Measurements from ENCODE around the gene RNU7-1.
A peak's percentile ranks its signal among the peaks of the same experiment; 100 is the strongest.

RNU7-1 gene

GRCh38 chr12:6937481-6938352 lies 5.9 kb upstream of the RNU7-1 start:
- peak; percentile 87 for DNase-seq (ENCODE audit: low spot score)

GRCh38 chr12:6938353-6939190 lies 5.0 kb upstream of the RNU7-1 start:
- DNase-seq (ENCODE audit: low spot score), result no peak

- DNase-seq (ENCODE audit: low spot score), result no peak
Measured at GRCh38 chr12:6939191-6939540, 4.5 kb upstream of the RNU7-1 start.

GRCh38 chr12:6941267-6941666 lies 2.3 kb upstream of the RNU7-1 start:
- no peak for DNase-seq (ENCODE audit: low spot score)

- DNase-seq (ENCODE audit: low spot score), result no peak
Measured at GRCh38 chr12:6941782-6942181, 1.8 kb upstream of the RNU7-1 start.

- no peak for DNase-seq (ENCODE audit: low spot score)
Measured at GRCh38 chr12:6942331-6942665, 1.3 kb upstream of the RNU7-1 start.

- DNase-seq (ENCODE audit: low spot score), result peak; percentile 84
Measured at GRCh38 chr12:6943389-6943721, 261 bp upstream of the RNU7-1 start.

- DNase-seq (ENCODE audit: low spot score), result peak; percentile 78
Measured at GRCh38 chr12:6944381-6945186, 968 bp downstream of the RNU7-1 start.

GRCh38 chr12:6945613-6946012 lies 2.0 kb downstream of the RNU7-1 start:
- no peak for DNase-seq (ENCODE audit: low spot score)

- DNase-seq (ENCODE audit: low spot score), result peak; percentile 95
Measured at GRCh38 chr12:6946033-6946919, 2.7 kb downstream of the RNU7-1 start.

- DNase-seq (ENCODE audit: low spot score), result no peak
Measured at GRCh38 chr12:6946920-6947374, 3.3 kb downstream of the RNU7-1 start.

- DNase-seq (ENCODE audit: low spot score), result no peak
Measured at GRCh38 chr12:6947615-6948014, 4.0 kb downstream of the RNU7-1 start.

- DNase-seq (ENCODE audit: low spot score), result no peak
Measured at GRCh38 chr12:6948873-6949594, 5.4 kb downstream of the RNU7-1 start.

GRCh38 chr12:6950401-6950801 lies 6.8 kb downstream of the RNU7-1 start:
- DNase-seq (ENCODE audit: low spot score), result no peak

- DNase-seq (ENCODE audit: low spot score), result no peak
Measured at GRCh38 chr12:6950811-6951540, 7.4 kb downstream of the RNU7-1 start, which contains the start of gene PTPN6. Gene PTPN6 (plus strand): TSS chr12:6951356. CDS start chr12:6951513, 157 bp downstream.

GRCh38 chr12:6951551-6952120 lies 8.0 kb downstream of the RNU7-1 start:
- DNase-seq (ENCODE audit: low spot score), result no peak

- no peak for DNase-seq (ENCODE audit: low spot score)
Measured at GRCh38 chr12:6952121-6952862, 8.7 kb downstream of the RNU7-1 start.

- DNase-seq (ENCODE audit: low spot score), result no peak
Measured at GRCh38 chr12:6952863-6953441, 9.3 kb downstream of the RNU7-1 start.

Measured in iPS-NIHi11 (cell line).